K562 (cell line): ENCODE results near the gene MTA1. TPM values are rescaled to one million over a fixed set of nuclear protein-coding genes. Genes with fewer than 3 reads are reported as not detected.

Experiments
- FOXK2 ChIP-seq, 2 experiments: fragments of 450-650 bp; IDR thresholded peaks in 1 of 2; conservative IDR thresholded peaks in 1 of 2; 2 replicates each; pipeline ENCODE4 v1.6.1; 2016; ENCODE audit warnings: low read depth in 2 of 2, mild to moderate bottlenecking in 1 of 2
- GTF2E2 ChIP-seq: fragments of 200-800 bp; sonication (Bioruptor generic); IDR thresholded peaks from 2 replicates; pipeline ENCODE4 v1.6.1; 2016; ENCODE audit warnings: missing genetic modification characterization, missing compliant biosample characterization
- HNRNPLL ChIP-seq: fragments of 200-400 bp; formaldehyde crosslinking; IDR thresholded peaks from 2 replicates; pipeline ENCODE4 v1.6.1; 2017; ENCODE audit warnings: low read length, low read depth, mild to moderate bottlenecking; ENCODE audit not compliant: poor library complexity, severe bottlenecking
- MYC ChIP-seq, 2 experiments: fragments of 250-450 bp in 1 of 2; sonication (Bioruptor Pico) in 1 of 2; IDR thresholded peaks; 2 replicates each; pipeline versions ENCODE4 v1.5.1 to v1.6.1; 2012 to 2021; ENCODE audit warnings: low read depth in 2 of 2, borderline replicate concordance in 1 of 2, improper control_type of control experiment in 1 of 2, low read length in 1 of 2, mild to moderate bottlenecking in 1 of 2, moderate library complexity in 1 of 2
- OTX1 ChIP-seq: fragments of 450-650 bp; formaldehyde crosslinking; IDR thresholded peaks from 2 replicates; pipeline ENCODE4 v1.4.0; 2022; ENCODE audit warnings: mild to moderate bottlenecking
- polyA plus RNA-seq, 8 experiments: library from polyadenylated mRNA; depleted of rRNA in 4 of 8; stranded (reverse) in 5 of 8; unstranded in 3 of 8; fragments of >200 nt; fragmentation: Nextera tagmentation in 2 of 8; fragmentation: Illumina TruSeq in 1 of 8; extraction: Ambion mirVana in 2 of 8; extraction: Trizol in 1 of 8; gene quantifications; 2 replicates each; pipeline versions ENCODE4 v1.2.1 to v1.2.3, GENCODE V29; 2011 to 2014; ENCODE audit warnings: inconsistent platforms in 1 of 8, missing spikeins in 1 of 8
- total RNA-seq, 7 experiments: library from RNA; depleted of rRNA in 6 of 7; stranded (reverse); fragments of >200 nt in 6 of 7; fragmentation: Illumina TruSeq in 2 of 7; extraction: Trizol in 2 of 7; gene quantifications; 2 replicates each; pipeline versions ENCODE4 v1.2.1 to v1.2.3, GENCODE V29; 2011 to 2021; ENCODE audit warnings: low replicate concordance in 1 of 7
- TF ChIP-seq, protein P1 (sequence below): fragments of 450-650 bp; IDR thresholded peaks from 2 replicates; pipeline ENCODE4 v1.6.1; 2017; ENCODE audit warnings: antibody characterized with exemption, mild to moderate bottlenecking
- TF ChIP-seq, protein P2 (sequence below): fragments of 250-450 bp; sonication (Bioruptor Pico); IDR thresholded peaks from 2 replicates; pipeline ENCODE4 v1.8.0; 2022; ENCODE audit warnings: inconsistent platforms
- TF ChIP-seq, protein P3 (sequence below), 3 experiments: fragments of 200-800 bp in 1 of 3; sonication (Bioruptor generic) in 1 of 3; sonication (generic) in 1 of 3; formaldehyde crosslinking in 1 of 3; IDR thresholded peaks; 2 replicates each; pipeline versions ENCODE4 v1.6.1 to v1.8.0; 2016 to 2022; ENCODE audit warnings: mild to moderate bottlenecking in 2 of 3, missing compliant biosample characterization in 2 of 3, missing genetic modification characterization in 2 of 3, missing genetic modification reagents in 1 of 3

Gene MTA1
- total and polyA plus RNA-seq, 9 of the 15 experiments (the other 6 are each of a cell fraction or from before 2014, with no cell fraction given), result 0.13 to 118 (median 32.3) TPM

DNA sequence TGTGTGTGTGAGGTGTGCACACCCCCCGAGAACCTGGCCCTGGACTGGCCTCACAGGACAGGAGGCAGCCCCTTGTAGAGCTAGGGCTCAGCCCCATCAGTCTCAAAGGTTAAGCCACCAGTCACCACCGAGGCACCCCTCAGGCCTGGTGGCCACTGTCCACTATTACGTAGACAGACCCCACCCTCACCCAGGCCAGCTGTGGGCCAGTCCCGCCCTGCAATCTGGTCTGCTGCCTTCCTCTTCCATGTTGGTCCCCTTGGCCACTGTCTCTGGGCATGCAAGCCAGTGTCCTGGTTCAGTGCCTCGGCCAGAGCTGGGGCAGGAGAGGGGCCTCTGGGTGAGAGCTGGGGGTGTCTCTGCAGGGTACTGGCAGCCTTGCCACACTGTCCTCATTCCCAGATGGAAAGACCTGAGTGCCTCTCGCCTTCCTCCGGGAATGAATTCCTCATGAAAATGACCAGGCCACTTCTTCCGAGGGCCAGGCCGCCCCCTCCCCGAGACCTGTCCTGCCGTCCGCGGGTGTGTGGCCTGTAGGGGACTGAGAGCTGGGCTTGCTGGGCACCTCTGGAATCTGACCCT is 22.2 kb upstream of the MTA1 start (continued):
- TF ChIP-seq, protein P1, sequence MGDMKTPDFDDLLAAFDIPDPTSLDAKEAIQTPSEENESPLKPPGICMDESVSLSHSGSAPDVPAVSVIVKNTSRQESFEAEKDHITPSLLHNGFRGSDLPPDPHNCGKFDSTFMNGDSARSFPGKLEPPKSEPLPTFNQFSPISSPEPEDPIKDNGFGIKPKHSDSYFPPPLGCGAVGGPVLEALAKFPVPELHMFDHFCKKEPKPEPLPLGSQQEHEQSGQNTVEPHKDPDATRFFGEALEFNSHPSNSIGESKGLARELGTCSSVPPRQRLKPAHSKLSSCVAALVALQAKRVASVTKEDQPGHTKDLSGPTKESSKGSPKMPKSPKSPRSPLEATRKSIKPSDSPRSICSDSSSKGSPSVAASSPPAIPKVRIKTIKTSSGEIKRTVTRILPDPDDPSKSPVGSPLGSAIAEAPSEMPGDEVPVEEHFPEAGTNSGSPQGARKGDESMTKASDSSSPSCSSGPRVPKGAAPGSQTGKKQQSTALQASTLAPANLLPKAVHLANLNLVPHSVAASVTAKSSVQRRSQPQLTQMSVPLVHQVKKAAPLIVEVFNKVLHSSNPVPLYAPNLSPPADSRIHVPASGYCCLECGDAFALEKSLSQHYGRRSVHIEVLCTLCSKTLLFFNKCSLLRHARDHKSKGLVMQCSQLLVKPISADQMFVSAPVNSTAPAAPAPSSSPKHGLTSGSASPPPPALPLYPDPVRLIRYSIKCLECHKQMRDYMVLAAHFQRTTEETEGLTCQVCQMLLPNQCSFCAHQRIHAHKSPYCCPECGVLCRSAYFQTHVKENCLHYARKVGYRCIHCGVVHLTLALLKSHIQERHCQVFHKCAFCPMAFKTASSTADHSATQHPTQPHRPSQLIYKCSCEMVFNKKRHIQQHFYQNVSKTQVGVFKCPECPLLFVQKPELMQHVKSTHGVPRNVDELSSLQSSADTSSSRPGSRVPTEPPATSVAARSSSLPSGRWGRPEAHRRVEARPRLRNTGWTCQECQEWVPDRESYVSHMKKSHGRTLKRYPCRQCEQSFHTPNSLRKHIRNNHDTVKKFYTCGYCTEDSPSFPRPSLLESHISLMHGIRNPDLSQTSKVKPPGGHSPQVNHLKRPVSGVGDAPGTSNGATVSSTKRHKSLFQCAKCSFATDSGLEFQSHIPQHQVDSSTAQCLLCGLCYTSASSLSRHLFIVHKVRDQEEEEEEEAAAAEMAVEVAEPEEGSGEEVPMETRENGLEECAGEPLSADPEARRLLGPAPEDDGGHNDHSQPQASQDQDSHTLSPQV, result no peak
- TF ChIP-seq, protein P2, sequence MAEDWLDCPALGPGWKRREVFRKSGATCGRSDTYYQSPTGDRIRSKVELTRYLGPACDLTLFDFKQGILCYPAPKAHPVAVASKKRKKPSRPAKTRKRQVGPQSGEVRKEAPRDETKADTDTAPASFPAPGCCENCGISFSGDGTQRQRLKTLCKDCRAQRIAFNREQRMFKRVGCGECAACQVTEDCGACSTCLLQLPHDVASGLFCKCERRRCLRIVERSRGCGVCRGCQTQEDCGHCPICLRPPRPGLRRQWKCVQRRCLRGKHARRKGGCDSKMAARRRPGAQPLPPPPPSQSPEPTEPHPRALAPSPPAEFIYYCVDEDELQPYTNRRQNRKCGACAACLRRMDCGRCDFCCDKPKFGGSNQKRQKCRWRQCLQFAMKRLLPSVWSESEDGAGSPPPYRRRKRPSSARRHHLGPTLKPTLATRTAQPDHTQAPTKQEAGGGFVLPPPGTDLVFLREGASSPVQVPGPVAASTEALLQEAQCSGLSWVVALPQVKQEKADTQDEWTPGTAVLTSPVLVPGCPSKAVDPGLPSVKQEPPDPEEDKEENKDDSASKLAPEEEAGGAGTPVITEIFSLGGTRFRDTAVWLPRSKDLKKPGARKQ (CRISPR knock-in tag), result no peak
- TF ChIP-seq OTX1 (CRISPR knock-in tag) (no peak), HNRNPLL (no peak), MYC (IDR thresholded peaks at IDR 0.05; ENCODE audit: low read depth, low read length) (no peak), MYC (CRISPR knock-in tag; IDR thresholded peaks at IDR 0.05; ENCODE audit: borderline replicate concordance, low read depth) (peak; percentile 49; the same call in 1 of the 2 replicates), FOXK2 (conservative IDR thresholded peaks at IDR 0.05 in 1 of 2, IDR thresholded peaks at IDR 0.05 in 1 of 2; ENCODE audit: low read depth in 2 of 2) (no peak), GTF2E2 (no peak)
- TF ChIP-seq, protein P3, sequence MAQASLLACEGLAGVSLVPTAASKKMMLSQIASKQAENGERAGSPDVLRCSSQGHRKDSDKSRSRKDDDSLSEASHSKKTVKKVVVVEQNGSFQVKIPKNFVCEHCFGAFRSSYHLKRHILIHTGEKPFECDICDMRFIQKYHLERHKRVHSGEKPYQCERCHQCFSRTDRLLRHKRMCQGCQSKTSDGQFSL (CRISPR knock-in tag; IDR thresholded peaks at IDR 0.05), result no peak
- TF ChIP-seq, protein P3 (tag; IDR thresholded peaks at IDR 0.05), result no peak
- TF ChIP-seq, all 486 proteins: peak for 2
